ENCODE measurements around the gene GPX2.

GPX2 gene

DNA sequence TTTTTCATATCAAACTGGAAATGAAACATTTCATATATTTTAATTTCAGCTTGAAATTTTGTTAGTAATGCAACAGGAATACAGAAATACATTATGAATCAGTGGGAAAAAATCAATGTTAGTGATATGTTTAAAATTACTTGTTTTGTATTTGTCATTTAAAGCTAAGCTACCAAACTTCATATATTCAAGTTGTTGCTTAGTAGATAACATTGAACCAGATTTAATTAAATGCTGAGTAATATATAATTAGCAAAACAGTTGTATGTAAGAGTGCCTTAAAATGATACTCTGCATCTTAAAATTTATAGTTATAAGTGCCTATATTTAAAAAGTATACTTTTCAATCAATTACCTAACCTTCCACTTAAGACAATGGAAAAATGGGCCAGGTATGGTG lies 23.3 kb downstream of the GPX2 start:
- Histone ChIP-seq H4K20me1 (ENCODE audit: insufficient read depth, low read length) (no peaks in the 10 kb centered on the region), H3K27ac (ENCODE audit: low read length) (no peak overlapping the region), H3K27me3 (replicated peaks; ENCODE audit: insufficient read depth, low read length) (no peaks in the 10 kb centered on the region), H3K4me2 (ENCODE audit: low read depth, low read length) (no peak overlapping the region), H3F3A (ENCODE audit: insufficient read depth, low read length) (no peaks in the 10 kb centered on the region), H3K4me1 (ENCODE audit: low read length) (0 out of 2 replicates have a peak, but pooled peaks cover 5% of the 10 kb centered on the region), H3K4me3 (ENCODE audit: low read length) (no peak overlapping the region), H3K36me3 (replicated peaks; ENCODE audit: insufficient read depth, low read length) (no peaks in the 10 kb centered on the region), H3K9me3 (replicated peaks; ENCODE audit: insufficient read depth, low read length) (no peaks in the 10 kb centered on the region), H3K9me2 (replicated peaks; ENCODE audit: insufficient read depth, low read length) (no peaks in the 10 kb centered on the region), H2AFZ (ENCODE audit: low read length) (no peak overlapping the region), H3K9ac (ENCODE audit: low read length) (no peak overlapping the region), H3K79me2 (ENCODE audit: low read length) (peaks cover 69% of the 10 kb centered on the region)
- no peak for DNase-seq
- TF ChIP-seq, protein P1, sequence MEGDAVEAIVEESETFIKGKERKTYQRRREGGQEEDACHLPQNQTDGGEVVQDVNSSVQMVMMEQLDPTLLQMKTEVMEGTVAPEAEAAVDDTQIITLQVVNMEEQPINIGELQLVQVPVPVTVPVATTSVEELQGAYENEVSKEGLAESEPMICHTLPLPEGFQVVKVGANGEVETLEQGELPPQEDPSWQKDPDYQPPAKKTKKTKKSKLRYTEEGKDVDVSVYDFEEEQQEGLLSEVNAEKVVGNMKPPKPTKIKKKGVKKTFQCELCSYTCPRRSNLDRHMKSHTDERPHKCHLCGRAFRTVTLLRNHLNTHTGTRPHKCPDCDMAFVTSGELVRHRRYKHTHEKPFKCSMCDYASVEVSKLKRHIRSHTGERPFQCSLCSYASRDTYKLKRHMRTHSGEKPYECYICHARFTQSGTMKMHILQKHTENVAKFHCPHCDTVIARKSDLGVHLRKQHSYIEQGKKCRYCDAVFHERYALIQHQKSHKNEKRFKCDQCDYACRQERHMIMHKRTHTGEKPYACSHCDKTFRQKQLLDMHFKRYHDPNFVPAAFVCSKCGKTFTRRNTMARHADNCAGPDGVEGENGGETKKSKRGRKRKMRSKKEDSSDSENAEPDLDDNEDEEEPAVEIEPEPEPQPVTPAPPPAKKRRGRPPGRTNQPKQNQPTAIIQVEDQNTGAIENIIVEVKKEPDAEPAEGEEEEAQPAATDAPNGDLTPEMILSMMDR (IDR thresholded peaks at IDR 0.05; ENCODE audit: low read length) = no peak
- TF ChIP-seq EZH2phosphoT487 (IDR thresholded peaks at IDR 0.05; ENCODE audit: low read length) = no peak
- TF ChIP-seq EZH2 (optimal IDR thresholded peaks at IDR 0.05; ENCODE audit: low read depth, low read length) = no peak

DNA sequence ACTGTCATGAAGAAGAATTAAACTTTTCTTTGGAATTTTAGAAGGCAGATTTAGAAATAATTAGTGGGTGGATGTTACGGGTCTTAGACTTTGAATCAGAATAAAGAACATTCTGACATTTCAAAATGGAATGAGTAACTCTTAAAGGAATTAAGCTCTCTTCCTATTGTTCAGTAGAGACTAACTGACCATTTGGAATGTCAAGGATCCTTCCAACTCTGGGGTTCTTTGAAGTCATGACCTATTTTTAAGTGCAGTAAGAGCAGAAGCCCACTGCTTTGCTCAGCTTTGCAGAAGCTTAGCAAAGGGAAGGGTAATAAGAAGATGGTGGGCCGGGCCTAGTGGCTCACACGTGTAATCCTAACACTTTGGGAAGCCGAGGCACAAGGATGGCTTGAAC lies 24.3 kb downstream of the GPX2 start:
- H3K27ac ChIP-seq (ENCODE audit: low read length) = no peak overlapping the region
- no peak for DNase-seq
- H3K9ac ChIP-seq (ENCODE audit: low read length) = no peak overlapping the region
- no peaks in the 10 kb centered on the region for H3K9me2 ChIP-seq (replicated peaks; ENCODE audit: insufficient read depth, low read length)
- TF ChIP-seq, protein P1 (IDR thresholded peaks at IDR 0.05; ENCODE audit: low read length) = no peak
- TF ChIP-seq EZH2phosphoT487 (IDR thresholded peaks at IDR 0.05; ENCODE audit: low read length) (no peak), EZH2 (optimal IDR thresholded peaks at IDR 0.05; ENCODE audit: low read depth, low read length) (no peak)
- H3K79me2 ChIP-seq (ENCODE audit: low read length) = peaks cover 69% of the 10 kb centered on the region
- H2AFZ ChIP-seq (ENCODE audit: low read length) = no peak overlapping the region
- H3K4me1 ChIP-seq (ENCODE audit: low read length) = 0 out of 2 replicates have a peak, but pooled peaks cover 5% of the 10 kb centered on the region
- no peaks in the 10 kb centered on the region for H4K20me1 ChIP-seq (ENCODE audit: insufficient read depth, low read length)
- no peaks in the 10 kb centered on the region for H3K9me3 ChIP-seq (replicated peaks; ENCODE audit: insufficient read depth, low read length)
- H3K36me3 ChIP-seq (replicated peaks; ENCODE audit: insufficient read depth, low read length) = no peaks in the 10 kb centered on the region
- no peaks in the 10 kb centered on the region for H3K27me3 ChIP-seq (replicated peaks; ENCODE audit: insufficient read depth, low read length)
- no peak overlapping the region for H3K4me2 ChIP-seq (ENCODE audit: low read depth, low read length)
- H3F3A ChIP-seq (ENCODE audit: insufficient read depth, low read length) = no peaks in the 10 kb centered on the region
- no peak overlapping the region for H3K4me3 ChIP-seq (ENCODE audit: low read length)

DNA sequence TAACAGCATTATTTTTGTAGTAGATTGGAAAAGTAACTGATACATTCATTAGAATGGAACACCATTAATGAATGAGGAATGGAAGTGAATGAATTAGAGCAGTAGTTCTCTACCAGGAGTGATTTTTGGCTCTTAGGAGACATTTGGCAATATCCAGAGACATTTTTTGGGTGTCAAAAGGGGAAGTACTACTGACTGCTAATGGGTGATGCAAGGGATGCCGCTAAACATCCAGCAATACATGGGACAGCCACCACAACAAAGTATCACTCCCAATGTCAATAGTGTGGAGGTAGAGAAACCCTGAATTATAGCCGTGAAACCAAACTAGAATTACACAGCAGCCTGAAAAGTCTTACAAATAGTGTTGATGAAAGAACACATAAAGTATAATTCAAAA lies 26.7 kb downstream of the GPX2 start:
- no peak overlapping the region for H3K27ac ChIP-seq (ENCODE audit: low read length)
- no peak overlapping the region for H3K4me2 ChIP-seq (ENCODE audit: low read depth, low read length)
- H3K9me3 ChIP-seq (replicated peaks; ENCODE audit: insufficient read depth, low read length) = no peaks in the 10 kb centered on the region
- peaks cover 10% of the 10 kb centered on the region; the same call in 1 of the 2 replicates for H3K4me1 ChIP-seq (ENCODE audit: low read length)
- no peaks in the 10 kb centered on the region for H3K9me2 ChIP-seq (replicated peaks; ENCODE audit: insufficient read depth, low read length)
- H2AFZ ChIP-seq (ENCODE audit: low read length) = no peak overlapping the region
- H4K20me1 ChIP-seq (ENCODE audit: insufficient read depth, low read length) = no peaks in the 10 kb centered on the region
- no peak for DNase-seq
- peaks cover 59% of the 10 kb centered on the region for H3K79me2 ChIP-seq (ENCODE audit: low read length)
- H3K4me3 ChIP-seq (ENCODE audit: low read length) = no peak overlapping the region
- TF ChIP-seq EZH2 (optimal IDR thresholded peaks at IDR 0.05; ENCODE audit: low read depth, low read length) = no peak
- TF ChIP-seq, protein P1 (IDR thresholded peaks at IDR 0.05; ENCODE audit: low read length) = no peak
- no peak for TF ChIP-seq EZH2phosphoT487 (IDR thresholded peaks at IDR 0.05; ENCODE audit: low read length)
- H3K27me3 ChIP-seq (replicated peaks; ENCODE audit: insufficient read depth, low read length) = no peaks in the 10 kb centered on the region
- H3K36me3 ChIP-seq (replicated peaks; ENCODE audit: insufficient read depth, low read length) = no peaks in the 10 kb centered on the region
- no peak overlapping the region for H3K9ac ChIP-seq (ENCODE audit: low read length)
- no peaks in the 10 kb centered on the region for H3F3A ChIP-seq (ENCODE audit: insufficient read depth, low read length)

All from MM.1S (cell line).